Activated naive CD8-positive, alpha-beta T cell (primary cell): ENCODE data around the gene KCNH1.

Experiments
- H3K27ac Mint-ChIP-seq: one replicate; pipeline ENCODE4 v1.8.0; 2021; ENCODE audit warnings: mixed read lengths
- H3K27me3 Mint-ChIP-seq: one replicate; pipeline ENCODE4 v1.8.0; 2021; ENCODE audit warnings: mixed read lengths
- H3K36me3 Mint-ChIP-seq: one replicate; pipeline ENCODE4 v1.8.0; 2021; ENCODE audit warnings: mixed read lengths
- H3K4me1 Mint-ChIP-seq: one replicate; pipeline ENCODE4 v1.8.0; 2021; ENCODE audit warnings: low read depth, mixed read lengths
- H3K4me3 Mint-ChIP-seq: one replicate; pipeline ENCODE4 v1.8.0; 2021; ENCODE audit warnings: mild to moderate bottlenecking, mixed read lengths
- H3K9me3 Mint-ChIP-seq: one replicate; pipeline ENCODE4 v1.8.0; 2021; ENCODE audit warnings: low read depth, mixed read lengths

Gene KCNH1

DNA sequence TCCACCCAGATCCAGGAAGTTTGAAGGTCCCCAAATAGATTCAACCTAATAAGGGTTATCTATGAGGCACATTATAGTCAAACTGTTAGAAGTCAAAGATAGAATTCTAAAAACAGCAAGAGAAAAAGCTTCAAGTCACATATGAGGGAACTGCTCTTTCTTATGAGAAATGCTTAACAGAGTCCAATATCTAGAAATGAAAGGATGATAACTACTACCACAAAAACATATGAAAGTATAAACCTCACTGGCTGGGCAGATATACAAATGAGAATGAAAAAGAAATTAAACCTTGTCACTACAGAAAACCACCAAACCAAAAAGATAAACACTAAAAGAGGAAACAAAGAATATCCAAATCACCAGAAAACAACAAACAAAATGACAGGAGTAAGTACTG lies 201.8 kb downstream of the KCNH1 start:
- H3K9me3 Mint-ChIP-seq, result peaks cover 17% of the 10 kb centered on the region
- no peak overlapping the region for H3K27ac Mint-ChIP-seq
- H3K27me3 Mint-ChIP-seq, result peaks cover 12% of the 10 kb centered on the region
- no peaks in the 10 kb centered on the region for H3K36me3 Mint-ChIP-seq
- no peaks in the 10 kb centered on the region for H3K4me1 Mint-ChIP-seq
- no peak overlapping the region for H3K4me3 Mint-ChIP-seq

DNA sequence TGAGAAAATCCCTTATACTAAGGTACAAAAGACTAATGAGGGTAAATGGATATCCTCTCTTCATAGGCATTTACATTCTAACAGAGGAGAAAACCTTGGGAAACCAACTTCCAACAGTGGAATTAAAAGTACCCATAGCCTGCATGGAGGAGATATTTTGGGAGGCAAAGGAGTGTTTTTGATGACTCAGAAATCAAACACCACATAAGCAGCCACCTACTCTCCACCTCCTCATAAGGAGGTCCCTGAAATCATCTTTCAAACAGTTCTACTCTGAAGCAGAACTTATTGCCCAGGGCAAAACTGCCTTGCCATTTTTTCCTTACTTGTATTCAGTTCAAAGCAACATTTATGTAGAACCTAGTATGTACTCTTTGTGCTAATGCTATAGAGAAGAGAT lies 211.3 kb downstream of the KCNH1 start:
- no peak overlapping the region for H3K4me3 Mint-ChIP-seq
- no peak overlapping the region for H3K27ac Mint-ChIP-seq
- peaks cover 14% of the 10 kb centered on the region for H3K27me3 Mint-ChIP-seq

DNA sequence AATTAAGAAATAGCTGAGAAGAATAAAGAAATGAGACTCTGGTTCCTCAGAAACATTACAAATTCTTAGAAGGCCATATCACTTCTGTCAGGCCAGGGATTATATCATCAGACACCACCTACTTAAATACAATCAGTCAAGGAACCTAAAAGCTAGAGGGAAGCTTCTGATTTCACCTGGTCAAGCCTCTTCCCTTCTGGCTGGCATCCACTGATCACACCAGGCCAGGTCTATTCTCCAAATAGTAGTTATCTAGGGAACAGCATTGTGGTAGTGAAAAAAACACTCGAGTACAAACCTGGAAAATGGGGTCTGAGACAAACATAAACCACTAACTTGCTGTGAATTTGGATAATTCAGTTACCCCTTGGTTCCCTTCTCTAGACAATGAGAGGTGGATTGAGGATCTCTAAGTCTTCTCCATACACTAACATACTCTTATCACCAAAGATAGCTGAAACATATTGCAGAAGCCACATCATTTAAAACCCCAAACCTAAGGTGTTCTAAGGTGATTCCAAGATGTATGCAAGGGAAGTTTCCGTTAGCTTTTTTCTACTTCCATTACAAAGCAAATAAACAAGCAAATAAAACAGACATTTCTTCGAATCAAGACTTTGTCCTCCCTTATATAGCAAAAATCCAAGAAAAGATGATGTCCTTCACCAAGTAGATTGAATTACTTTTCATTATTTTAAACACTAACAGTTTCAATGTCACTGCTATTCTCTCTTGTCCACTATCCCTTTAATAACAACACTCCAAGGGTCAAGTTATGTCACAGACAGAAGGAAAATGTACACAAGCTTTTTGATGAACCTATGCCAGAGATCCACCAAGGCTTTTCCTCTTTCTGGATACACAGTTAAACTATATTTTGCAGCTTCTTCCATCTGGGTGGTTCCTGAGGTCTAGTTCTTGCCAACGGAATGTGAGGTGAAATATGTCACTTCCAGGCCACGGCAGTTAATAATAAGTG lies 212.9 kb downstream of the KCNH1 start:
- peaks cover 11% of the 10 kb centered on the region for H3K27me3 Mint-ChIP-seq
- H3K4me3 Mint-ChIP-seq, result no peak overlapping the region
- peaks cover 4% of the 10 kb centered on the region for H3K9me3 Mint-ChIP-seq
- H3K4me1 Mint-ChIP-seq, result no peaks in the 10 kb centered on the region
- H3K36me3 Mint-ChIP-seq, result no peaks in the 10 kb centered on the region
- H3K27ac Mint-ChIP-seq, result no peak overlapping the region

More for the DNA sequence above, 211.3 kb downstream of the KCNH1 start:
- no peaks in the 10 kb centered on the region for H3K4me1 Mint-ChIP-seq
- no peaks in the 10 kb centered on the region for H3K36me3 Mint-ChIP-seq
- peaks cover 9% of the 10 kb centered on the region for H3K9me3 Mint-ChIP-seq

DNA sequence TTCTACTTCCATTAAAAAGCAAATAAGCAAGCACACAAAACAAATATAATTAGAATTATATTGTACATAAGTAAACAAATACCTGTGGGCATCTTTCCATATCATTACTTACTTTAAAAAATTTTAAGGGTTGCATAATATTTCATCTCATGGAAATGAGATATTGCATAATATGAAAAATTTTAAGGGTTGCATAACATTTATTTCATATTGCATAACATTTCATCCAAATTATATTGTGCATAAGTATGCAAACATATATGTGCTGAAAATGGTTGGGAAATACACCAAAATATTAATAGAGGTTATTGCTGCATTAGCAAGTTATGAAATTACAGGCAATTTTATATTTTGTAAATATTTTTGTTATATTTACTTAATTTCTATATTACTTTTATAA lies 213.7 kb downstream of the KCNH1 start:
- H3K4me3 Mint-ChIP-seq, result no peak overlapping the region
- peaks cover 4% of the 10 kb centered on the region for H3K9me3 Mint-ChIP-seq
- H3K27me3 Mint-ChIP-seq, result peaks cover 11% of the 10 kb centered on the region
- H3K27ac Mint-ChIP-seq, result no peak overlapping the region
- no peaks in the 10 kb centered on the region for H3K4me1 Mint-ChIP-seq
- H3K36me3 Mint-ChIP-seq, result no peaks in the 10 kb centered on the region

DNA sequence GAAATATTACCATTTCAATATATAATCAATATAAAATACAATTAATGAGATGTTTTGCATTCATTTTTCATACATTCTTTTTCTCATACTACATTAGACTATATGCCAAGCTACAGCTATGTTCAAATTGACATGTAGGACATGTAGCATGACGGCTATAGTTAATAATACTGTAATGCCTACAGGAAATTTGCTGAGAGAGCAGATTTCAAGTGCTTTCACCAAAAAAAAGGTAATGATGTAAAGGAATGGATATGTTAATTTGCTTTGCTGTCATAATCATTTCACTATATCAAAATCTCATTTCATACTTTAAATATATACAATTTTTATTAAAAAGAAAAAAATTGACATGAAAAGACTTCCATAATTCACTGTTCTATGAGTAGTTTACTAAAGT lies 215.1 kb downstream of the KCNH1 start:
- Mint-ChIP-seq H3K36me3 (no peaks in the 10 kb centered on the region), H3K4me3 (no peak overlapping the region), H3K27me3 (peaks cover 7% of the 10 kb centered on the region), H3K27ac (no peak overlapping the region), H3K4me1 (no peaks in the 10 kb centered on the region), H3K9me3 (no peaks in the 10 kb centered on the region)

DNA sequence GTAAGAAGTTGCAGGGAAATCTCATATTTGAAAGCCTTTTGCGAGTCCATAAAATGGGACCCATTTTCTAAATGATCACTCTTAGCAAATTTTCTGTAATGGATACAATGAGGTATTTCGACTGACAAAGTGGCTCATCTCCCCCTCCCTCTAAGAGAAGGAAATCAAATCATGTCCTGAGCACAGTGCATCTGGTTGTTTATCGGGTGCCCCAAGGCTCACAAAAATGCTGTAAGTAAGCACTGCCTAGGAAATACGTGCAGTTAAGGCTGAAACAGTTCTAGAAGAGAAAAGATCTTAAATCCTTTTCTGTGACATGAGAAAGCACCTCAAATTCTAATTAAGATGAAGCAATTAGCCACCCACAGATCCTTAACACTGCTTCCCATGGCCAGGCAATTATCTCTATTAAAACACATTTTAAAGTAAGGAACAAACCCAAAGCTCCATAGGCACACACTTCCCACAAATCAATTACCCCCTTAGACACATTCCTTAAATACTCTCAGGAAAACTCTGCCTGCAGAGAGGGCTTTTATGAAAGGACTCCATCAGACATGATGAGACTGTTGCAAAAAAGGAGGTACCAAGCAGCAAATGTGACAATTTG lies 216.3 kb downstream of the KCNH1 start:
- H3K27me3 Mint-ChIP-seq, result peaks cover 4% of the 10 kb centered on the region
- H3K4me3 Mint-ChIP-seq, result no peak overlapping the region
- no peak overlapping the region for H3K27ac Mint-ChIP-seq
- no peaks in the 10 kb centered on the region for H3K9me3 Mint-ChIP-seq
- no peaks in the 10 kb centered on the region for H3K4me1 Mint-ChIP-seq
- no peaks in the 10 kb centered on the region for H3K36me3 Mint-ChIP-seq

DNA sequence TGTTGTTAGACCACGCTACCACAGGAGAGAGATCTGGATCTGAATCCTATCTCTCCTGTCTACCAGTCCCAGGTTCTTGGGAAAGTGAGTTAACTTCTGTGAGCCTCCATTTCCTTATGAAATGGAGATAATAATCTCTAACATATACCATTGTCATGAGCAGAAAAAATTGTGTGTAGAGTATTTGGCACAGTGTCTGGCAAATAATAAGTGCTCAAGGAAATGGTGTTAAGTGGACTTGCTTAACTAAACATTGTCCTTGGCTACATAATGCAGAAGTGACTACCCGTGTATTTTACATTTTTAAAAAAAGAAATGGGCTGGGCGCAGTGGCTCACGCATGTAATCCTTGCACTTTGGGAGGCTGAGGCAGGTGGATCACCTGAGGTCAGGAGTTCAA lies 217.4 kb downstream of the KCNH1 start:
- Mint-ChIP-seq H3K27me3 (peaks cover 5% of the 10 kb centered on the region), H3K27ac (no peak overlapping the region), H3K4me3 (no peak overlapping the region), H3K4me1 (no peaks in the 10 kb centered on the region), H3K9me3 (no peaks in the 10 kb centered on the region), H3K36me3 (no peaks in the 10 kb centered on the region)

DNA sequence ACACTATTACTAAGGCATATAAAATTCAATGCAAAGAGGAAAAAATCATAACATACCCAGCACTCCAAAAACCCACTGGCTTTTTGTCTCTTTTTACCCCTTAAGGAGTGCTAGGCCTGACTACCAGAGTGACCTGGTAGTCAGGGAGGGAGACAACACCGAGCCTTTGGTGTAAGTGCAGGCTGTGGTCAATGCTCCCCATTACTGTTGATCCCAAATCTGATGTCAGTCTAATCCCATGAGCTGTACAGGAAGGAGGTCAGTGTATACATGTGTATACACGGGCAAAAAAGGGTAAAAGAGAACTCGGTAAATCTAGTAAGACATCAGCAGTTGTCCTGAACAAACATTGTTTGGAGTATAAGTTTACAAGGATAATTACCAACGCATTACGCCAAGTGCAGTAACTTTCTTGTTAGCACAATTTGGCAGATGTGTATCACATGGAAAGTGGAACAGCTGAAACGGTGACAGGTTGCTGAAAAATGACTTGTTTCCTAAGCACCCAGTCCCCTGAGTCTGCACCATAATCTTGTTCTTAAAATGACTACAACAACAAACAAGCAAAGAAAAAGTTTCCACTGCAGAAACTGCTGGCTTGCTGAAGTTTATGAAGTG lies 217.9 kb downstream of the KCNH1 start:
- H3K27me3 Mint-ChIP-seq, result peaks cover 5% of the 10 kb centered on the region
- H3K36me3 Mint-ChIP-seq, result no peaks in the 10 kb centered on the region
- H3K27ac Mint-ChIP-seq, result no peak overlapping the region
- H3K9me3 Mint-ChIP-seq, result no peaks in the 10 kb centered on the region
- H3K4me3 Mint-ChIP-seq, result no peak overlapping the region
- no peaks in the 10 kb centered on the region for H3K4me1 Mint-ChIP-seq

DNA sequence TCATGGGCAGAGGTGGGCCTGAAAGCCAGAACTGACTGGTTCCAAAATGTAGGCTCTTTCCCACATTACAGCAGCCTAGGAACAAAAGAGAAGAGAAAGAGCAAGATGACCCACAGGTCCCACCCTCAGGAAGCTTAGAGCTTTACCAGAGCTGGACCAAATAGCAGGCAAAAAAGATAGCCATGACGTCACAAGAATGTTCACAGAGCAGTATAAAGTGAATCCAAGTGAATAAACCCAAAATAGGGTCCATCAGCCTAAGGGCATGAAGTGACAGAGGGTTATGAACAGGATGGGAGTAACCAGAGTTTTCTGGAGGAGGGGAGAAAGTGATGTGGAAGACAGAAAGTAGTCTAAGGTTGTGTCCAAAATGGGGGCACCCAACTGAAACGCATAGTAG lies 221.2 kb downstream of the KCNH1 start:
- Mint-ChIP-seq H3K4me1 (no peaks in the 10 kb centered on the region), H3K9me3 (no peaks in the 10 kb centered on the region), H3K27me3 (peaks cover 3% of the 10 kb centered on the region), H3K4me3 (no peak overlapping the region), H3K27ac (no peak overlapping the region), H3K36me3 (no peaks in the 10 kb centered on the region)

DNA sequence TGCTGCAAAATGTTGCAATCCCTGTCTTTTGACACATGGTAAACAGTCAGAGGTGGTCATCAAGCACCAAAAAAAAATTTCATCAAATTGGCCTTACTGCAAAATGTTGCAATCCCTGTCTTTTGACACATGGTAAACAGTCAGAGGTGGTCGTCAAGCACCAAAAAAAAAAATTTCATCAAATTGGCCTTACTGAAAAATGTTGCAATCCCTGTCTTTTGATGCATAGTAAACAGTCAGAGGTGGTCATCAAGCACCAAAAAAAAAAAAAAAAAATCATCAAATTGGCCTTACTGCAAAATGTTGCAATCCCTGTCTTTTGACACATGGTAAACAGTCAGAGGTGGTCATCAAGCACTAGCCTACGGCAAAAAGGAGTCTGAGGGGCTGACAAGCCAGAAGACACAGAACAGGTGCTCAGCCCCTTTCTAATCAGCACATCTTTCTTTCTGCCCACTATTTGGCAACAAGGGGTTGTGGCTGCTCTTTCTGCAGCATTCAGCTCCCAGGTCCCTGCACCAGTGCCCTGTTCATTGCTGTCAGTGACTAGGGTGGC lies 223.8 kb downstream of the KCNH1 start:
- Mint-ChIP-seq H3K4me3 (no peak overlapping the region), H3K27me3 (peaks cover 17% of the 10 kb centered on the region), H3K27ac (no peak overlapping the region), H3K9me3 (no peaks in the 10 kb centered on the region), H3K4me1 (no peaks in the 10 kb centered on the region), H3K36me3 (no peaks in the 10 kb centered on the region)

DNA sequence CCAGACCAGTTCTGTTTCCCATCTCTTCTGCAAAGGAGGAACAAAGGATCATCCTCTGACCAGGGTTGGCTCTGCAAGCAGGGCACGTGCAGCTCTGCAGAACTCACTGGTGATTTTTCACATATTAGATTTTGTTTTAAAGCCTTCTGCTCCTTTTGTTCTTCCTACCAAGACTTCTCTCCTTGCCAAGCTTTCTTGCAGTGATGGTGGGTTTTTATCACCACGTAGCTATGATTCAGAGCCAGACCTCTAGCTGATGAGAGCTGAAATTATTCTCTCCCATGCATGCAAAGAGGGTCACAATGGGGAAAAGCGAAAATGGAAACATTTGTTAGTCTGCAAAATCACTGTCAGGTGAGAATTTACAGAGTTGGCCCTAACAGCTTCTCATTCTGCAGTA lies 225.2 kb downstream of the KCNH1 start:
- Mint-ChIP-seq H3K4me3 (no peak overlapping the region), H3K27ac (no peak overlapping the region), H3K9me3 (no peaks in the 10 kb centered on the region), H3K36me3 (no peaks in the 10 kb centered on the region), H3K4me1 (no peaks in the 10 kb centered on the region), H3K27me3 (peaks cover 17% of the 10 kb centered on the region)

DNA sequence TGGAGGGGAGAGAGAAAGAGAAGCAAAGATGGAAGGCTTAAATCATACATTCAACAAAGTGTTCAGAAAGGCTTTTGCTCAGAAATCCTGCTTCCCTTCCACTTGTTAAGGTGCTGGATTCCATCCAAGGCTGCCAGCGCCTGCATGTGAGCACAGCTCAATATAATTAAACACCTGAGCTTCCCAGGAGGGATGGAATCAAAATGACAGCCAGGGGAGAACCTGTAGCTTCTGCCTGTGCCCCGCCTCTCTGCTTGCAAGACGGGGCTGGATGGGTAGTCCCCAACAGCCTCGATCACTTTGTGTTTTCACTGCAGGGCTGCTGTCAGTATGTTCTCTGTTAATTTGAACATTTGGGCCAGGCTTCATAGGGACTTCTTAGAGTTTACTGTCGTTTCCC lies 225.7 kb downstream of the KCNH1 start:
- Mint-ChIP-seq H3K36me3 (no peaks in the 10 kb centered on the region), H3K4me3 (no peak overlapping the region), H3K9me3 (no peaks in the 10 kb centered on the region), H3K27me3 (peaks cover 18% of the 10 kb centered on the region), H3K4me1 (no peaks in the 10 kb centered on the region), H3K27ac (no peak overlapping the region)

DNA sequence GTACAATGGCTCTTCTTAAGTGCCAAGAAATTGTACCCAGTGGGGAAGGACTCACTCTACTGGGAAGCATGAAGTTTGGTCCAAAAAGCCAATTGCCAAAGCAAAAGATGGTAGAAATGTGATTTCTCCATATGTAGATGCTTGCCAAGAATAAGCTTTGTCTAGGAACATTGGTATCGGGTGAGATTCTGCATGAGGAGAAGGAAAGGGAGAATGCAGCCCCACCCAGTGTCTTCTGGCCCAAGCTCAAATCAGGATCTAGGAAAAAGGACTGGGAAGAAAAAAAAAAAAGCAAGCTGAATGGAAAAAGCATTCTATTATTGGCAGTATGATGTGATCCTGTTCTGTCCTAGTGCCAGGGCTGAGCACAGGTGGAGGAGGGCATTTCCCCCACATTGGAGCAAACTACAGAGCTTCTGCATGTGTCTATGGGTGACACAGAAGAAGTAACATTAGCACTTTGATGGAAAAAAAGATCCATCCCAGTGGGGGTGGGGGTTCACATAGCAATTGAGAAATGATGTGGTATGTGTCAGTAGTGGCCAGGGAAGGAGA lies 226.6 kb downstream of the KCNH1 start:
- Mint-ChIP-seq H3K9me3 (no peaks in the 10 kb centered on the region), H3K4me3 (no peak overlapping the region), H3K36me3 (no peaks in the 10 kb centered on the region), H3K27ac (no peak overlapping the region), H3K4me1 (no peaks in the 10 kb centered on the region), H3K27me3 (peaks cover 25% of the 10 kb centered on the region)

DNA sequence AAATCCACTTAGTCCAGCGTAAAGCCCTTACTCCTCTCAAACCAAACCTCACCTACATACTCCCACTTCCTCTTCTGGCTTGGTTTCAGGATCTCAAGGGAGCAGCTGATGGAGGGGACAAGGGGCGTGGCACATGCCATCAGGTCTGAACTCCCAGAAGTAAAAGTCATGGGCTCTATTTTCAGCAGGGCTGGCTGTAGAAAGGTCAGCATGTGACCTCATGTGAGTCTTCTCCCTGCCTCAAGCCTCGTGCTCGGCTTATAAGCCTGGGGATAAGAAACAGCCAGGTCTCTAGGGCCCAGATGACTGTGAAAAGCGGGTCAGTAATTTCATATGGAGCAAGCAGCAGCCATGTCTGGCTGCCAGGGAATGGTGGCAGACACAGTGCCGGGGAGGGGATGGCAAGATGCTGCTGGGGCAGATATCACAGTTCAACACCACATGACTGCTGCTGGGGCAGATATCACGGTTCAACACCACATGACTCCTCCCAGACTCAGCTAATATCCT lies 227.9 kb downstream of the KCNH1 start:
- peaks cover 25% of the 10 kb centered on the region for H3K27me3 Mint-ChIP-seq
- H3K4me3 Mint-ChIP-seq, result no peak overlapping the region
- H3K36me3 Mint-ChIP-seq, result no peaks in the 10 kb centered on the region
- no peaks in the 10 kb centered on the region for H3K4me1 Mint-ChIP-seq
- no peaks in the 10 kb centered on the region for H3K9me3 Mint-ChIP-seq
- no peak overlapping the region for H3K27ac Mint-ChIP-seq
